GM18499 (cell line): ENCODE measurements around the gene CAP2.

Experiments used
- ATAC-seq: cut with Tn5 transposase; IDR thresholded peaks from one replicate; pipeline ENCODE4 v1.9.1; 2021; ENCODE audit warnings: moderate number of reproducible peaks; ENCODE audit not compliant: insufficient read depth, unreplicated experiment

The CAP2 gene

GRCh38 chr6:17392978-17393891 lies at the start of gene CAP2:
CAP2 (plus strand) TSS chr6:17393595; CDS start chr6:17421556, 27,961 bp downstream.
- ATAC-seq, result no peak

- ATAC-seq, result no peak
Measured at GRCh38 chr6:17347012-17347411, 46.4 kb upstream of the CAP2 start.

- ATAC-seq, result no peak
Measured at GRCh38 chr6:17349427-17349826, 44.0 kb upstream of the CAP2 start.

- no peak for ATAC-seq
Measured at GRCh38 chr6:17352302-17352701, 41.1 kb upstream of the CAP2 start.

GRCh38 chr6:17353440-17354175 lies 39.8 kb upstream of the CAP2 start:
- ATAC-seq, result no peak

GRCh38 chr6:17354700-17355403 lies 38.5 kb upstream of the CAP2 start:
- no peak for ATAC-seq

GRCh38 chr6:17355404-17355774 lies 38.0 kb upstream of the CAP2 start:
- no peak for ATAC-seq

- no peak for ATAC-seq
Measured at GRCh38 chr6:17358515-17358914, 34.9 kb upstream of the CAP2 start.

- no peak for ATAC-seq
Measured at GRCh38 chr6:17360564-17360963, 32.8 kb upstream of the CAP2 start.

GRCh38 chr6:17361013-17361412 lies 32.4 kb upstream of the CAP2 start:
- ATAC-seq, result no peak

GRCh38 chr6:17365961-17366360 lies 27.4 kb upstream of the CAP2 start:
- ATAC-seq, result no peak

- no peak for ATAC-seq
Measured at GRCh38 chr6:17367868-17368267, 25.5 kb upstream of the CAP2 start.

GRCh38 chr6:17381424-17382147 lies 11.8 kb upstream of the CAP2 start:
- ATAC-seq, result no peak

- no peak for ATAC-seq
Measured at GRCh38 chr6:17385660-17386059, 7.7 kb upstream of the CAP2 start.

GRCh38 chr6:17388365-17388764 lies 5.0 kb upstream of the CAP2 start:
- ATAC-seq, result no peak

GRCh38 chr6:17389274-17389847 lies 4.0 kb upstream of the CAP2 start:
- no peak for ATAC-seq

GRCh38 chr6:17390276-17390675 lies 3.1 kb upstream of the CAP2 start:
- ATAC-seq, result no peak

GRCh38 chr6:17391976-17392375 lies 1.4 kb upstream of the CAP2 start:
- no peak for ATAC-seq

- ATAC-seq, result no peak
Measured at GRCh38 chr6:17393892-17394631, 667 bp downstream of the CAP2 start.
